DND-41 (cell line): Measurements from ENCODE around the gene ADAMTS12.

Experiments
- CTCF ChIP-seq: IDR thresholded peaks from 2 replicates; pipeline ENCODE4 v1.5.1; 2012; ENCODE audit warnings: borderline replicate concordance, low read length, moderate library complexity, mild to moderate bottlenecking; ENCODE audit not compliant: poor library complexity, severe bottlenecking; ENCODE audit errors: extremely low read depth
- EZH2 ChIP-seq: IDR thresholded peaks from 3 replicates; pipeline ENCODE4 v1.6.1; 2012; ENCODE audit warnings: borderline replicate concordance, low read depth, mild to moderate bottlenecking, moderate library complexity, low read length, inconsistent platforms; ENCODE audit not compliant: severe bottlenecking

DNA sequence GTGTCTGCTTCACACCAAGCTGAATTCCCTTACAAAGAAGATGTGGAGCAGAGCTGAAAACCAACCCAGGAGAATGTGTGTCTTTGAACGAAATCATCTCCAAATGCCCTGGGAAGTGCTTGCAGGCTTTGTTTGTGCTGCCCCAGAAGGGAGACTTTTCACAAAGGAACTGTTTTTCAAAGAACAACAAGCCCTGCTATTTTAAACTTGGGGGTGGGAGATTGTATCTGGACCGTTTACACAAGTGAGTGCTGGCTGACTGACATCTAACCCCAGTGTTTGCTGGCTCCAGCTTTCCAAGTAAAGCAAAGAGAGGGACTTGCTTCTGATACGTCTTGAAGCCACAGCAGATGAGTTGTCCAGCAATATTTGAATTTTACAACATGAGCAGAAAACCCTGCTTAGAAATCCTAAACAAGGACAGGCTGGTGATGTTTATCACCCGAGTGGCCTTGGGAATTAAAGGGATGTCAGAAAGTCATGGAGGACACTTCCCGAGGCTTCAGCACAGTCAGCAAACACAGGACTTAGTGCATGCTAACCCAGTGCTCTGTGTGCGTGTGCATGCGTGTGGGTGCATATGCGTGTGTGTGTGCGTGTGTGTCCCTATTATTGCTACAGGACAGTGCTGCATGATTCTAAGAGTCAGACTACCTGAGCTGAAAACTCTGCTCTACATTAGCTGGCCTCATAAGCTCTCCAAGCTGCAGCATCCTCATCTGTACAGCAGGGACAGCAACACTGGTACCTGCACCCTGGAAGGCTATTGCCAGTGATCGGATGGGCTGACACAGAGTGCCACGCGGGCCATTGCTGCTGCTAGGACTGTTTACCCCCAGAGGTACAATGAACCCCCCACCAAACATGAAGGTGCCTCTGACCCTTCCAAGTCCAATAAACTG lies 1.4 kb downstream of the ADAMTS12 start:
- no peak for TF ChIP-seq CTCF
- no peak for TF ChIP-seq EZH2
